HepG2 (cell line): ENCODE results near the gene SEMA3B. TPM values are rescaled to one million over a fixed set of nuclear protein-coding genes. Genes with fewer than 3 reads are reported as not detected.
A peak's percentile ranks its signal among the peaks of the same experiment; 100 is the strongest.

Experiments used
- ETS1 ChIP-seq: sonication (generic); formaldehyde crosslinking; IDR thresholded peaks from 2 replicates; pipeline ENCODE4 v1.4.0; 2020; ENCODE audit warnings: missing genetic modification reagents
- HHEX ChIP-seq: IDR thresholded peaks from 2 replicates; pipeline ENCODE4 v1.6.1; 2016; ENCODE audit warnings: control low read depth
- KLF6 ChIP-seq: IDR thresholded peaks from 2 replicates; pipeline ENCODE4 v1.8.0; 2016; ENCODE audit warnings: missing biosample characterization, missing genetic modification reagents
- KMT2B ChIP-seq: IDR thresholded peaks from 2 replicates; pipeline ENCODE4 v1.6.1; 2016; ENCODE audit warnings: missing genetic modification reagents, missing compliant biosample characterization
- NR2F1 ChIP-seq, 2 experiments: fragments of 450-650 bp in 1 of 2; formaldehyde crosslinking in 1 of 2; IDR thresholded peaks; 2 replicates each; pipeline versions ENCODE4 v1.5.0 to v1.6.1; 2016 to 2020; ENCODE audit warnings: mild to moderate bottlenecking in 1 of 2, missing compliant biosample characterization in 1 of 2, missing genetic modification reagents in 1 of 2, moderate library complexity in 1 of 2
- POGK ChIP-seq: sonication (generic); formaldehyde crosslinking; conservative IDR thresholded peaks from 2 replicates; pipeline ENCODE4 v1.8.0; 2022; ENCODE audit warnings: mild to moderate bottlenecking, moderate library complexity, missing genetic modification reagents
- RARG ChIP-seq: sonication (generic); formaldehyde crosslinking; IDR thresholded peaks from 2 replicates; pipeline ENCODE4 v1.4.0; 2020; ENCODE audit warnings: low read depth, mild to moderate bottlenecking, missing genetic modification reagents
- REXO4 ChIP-seq: sonication (generic); formaldehyde crosslinking; IDR thresholded peaks from 2 replicates; pipeline ENCODE4 v1.8.0; 2022; ENCODE audit warnings: missing genetic modification reagents, mild to moderate bottlenecking, borderline replicate concordance
- SMAD9 ChIP-seq: sonication (generic); formaldehyde crosslinking; IDR thresholded peaks from 2 replicates; pipeline ENCODE4 v1.5.1; 2020; ENCODE audit warnings: mild to moderate bottlenecking, missing genetic modification reagents
- ZBTB44 ChIP-seq: sonication (generic); formaldehyde crosslinking; IDR thresholded peaks from 2 replicates; pipeline ENCODE4 v1.4.0; 2020; ENCODE audit warnings: missing genetic modification reagents
- ZFP36 ChIP-seq: fragments of 150-350 bp; IDR thresholded peaks from 2 replicates; pipeline ENCODE4 v1.6.1; 2018; ENCODE audit warnings: borderline replicate concordance, low read length, low read depth; ENCODE audit not compliant: partially characterized antibody
- ZNF224 ChIP-seq: sonication (generic); formaldehyde crosslinking; IDR thresholded peaks from 2 replicates; pipeline ENCODE4 v1.5.0; 2020; ENCODE audit warnings: mild to moderate bottlenecking, missing genetic modification reagents
- ZNF251 ChIP-seq: sonication (generic); formaldehyde crosslinking; IDR thresholded peaks from 2 replicates; pipeline ENCODE4 v1.9.0; 2021; ENCODE audit warnings: mild to moderate bottlenecking, missing genetic modification reagents
- ZNF33A ChIP-seq: sonication (generic); formaldehyde crosslinking; IDR thresholded peaks from 2 replicates; pipeline ENCODE4 v1.5.1; 2020; ENCODE audit warnings: missing genetic modification reagents, mild to moderate bottlenecking, moderate library complexity, borderline replicate concordance
- ZNF557 ChIP-seq: sonication (generic); formaldehyde crosslinking; IDR thresholded peaks from 2 replicates; pipeline ENCODE4 v1.4.0; 2020; ENCODE audit warnings: missing genetic modification reagents
- ZNF572 ChIP-seq: sonication (generic); formaldehyde crosslinking; IDR thresholded peaks from 2 replicates; pipeline ENCODE4 v1.5.1; 2020; ENCODE audit warnings: mild to moderate bottlenecking, missing genetic modification reagents
- ZNF614 ChIP-seq: IDR thresholded peaks from 2 replicates; pipeline ENCODE4 v1.6.1; 2018; ENCODE audit warnings: missing biosample characterization, missing genetic modification reagents, inconsistent platforms, borderline replicate concordance
- ZNF891 ChIP-seq: sonication (generic); formaldehyde crosslinking; IDR thresholded peaks from 2 replicates; pipeline ENCODE4 v1.5.0; 2020; ENCODE audit warnings: mild to moderate bottlenecking, missing genetic modification reagents
- polyA plus RNA-seq, 8 experiments: library from polyadenylated mRNA; depleted of rRNA in 3 of 8; stranded (reverse) in 7 of 8; unstranded in 1 of 8; fragments of >200 nt; fragmentation: Illumina TruSeq in 4 of 8; extraction: Trizol in 4 of 8; gene quantifications; 2 replicates each; pipeline versions ENCODE4 v1.2.1 to v1.2.3, GENCODE V29; 2011 to 2016; ENCODE audit warnings: low read depth in 4 of 8, missing spikeins in 1 of 8, mixed read lengths in 1 of 8; ENCODE audit not compliant: insufficient read depth in 1 of 8
- total RNA-seq, 5 experiments: library from RNA; depleted of rRNA; stranded (reverse); fragments of >200 nt; fragmentation: Illumina TruSeq; extraction: Trizol; gene quantifications; 2 replicates each; pipeline ENCODE4 v1.2.3, GENCODE V29; 2016; ENCODE audit warnings: low read depth in 1 of 5
- TF ChIP-seq, protein P1 (sequence below): sonication (generic); formaldehyde crosslinking; IDR thresholded peaks from 2 replicates; pipeline ENCODE4 v1.4.0; 2020; ENCODE audit warnings: missing genetic modification reagents, borderline replicate concordance
- TF ChIP-seq, protein P2 (sequence below): sonication (generic); formaldehyde crosslinking; IDR thresholded peaks from 2 replicates; pipeline ENCODE4 v1.4.0; 2020; ENCODE audit warnings: missing genetic modification reagents

SEMA3B gene
- total and polyA plus RNA-seq, 2 of the 13 experiments (the other 11 are each of a cell fraction or from before 2014, with no cell fraction given): 93.2 to 158 TPM

GRCh38 chr3:50292159-50293078, 23.5 kb downstream of the SEMA3B start, which contains the start of gene IFRD2 (continued):
- TF ChIP-seq REXO4 (CRISPR knock-in tag) (no peak), NR2F1 (CRISPR knock-in tag; IDR thresholded peaks at IDR 0.05) (0 out of 4 replicates have a peak, but pooled peaks of 1 of the 2 experiments have one; percentile 16), RARG (CRISPR knock-in tag) (no peak), SMAD9 (no peak), ZNF557 (CRISPR knock-in tag) (no peak), ZBTB44 (0 out of 2 replicates have a peak, but pooled peaks have one; percentile 47), ZNF891 (peak; percentile 76), ZNF614 (CRISPR knock-in tag) (no peak; the same call in 1 of the 2 replicates), KMT2B (CRISPR knock-in tag) (no peak), ZNF572 (peak; percentile 96; the same call in 1 of the 2 replicates), ZFP36 (no peak), POGK (CRISPR knock-in tag) (0 out of 2 replicates have a peak, but pooled peaks have one; percentile 68), ZNF33A (CRISPR knock-in tag) (no peak), KLF6 (CRISPR knock-in tag) (0 out of 2 replicates have a peak, but pooled peaks have one; percentile 10), ETS1 (CRISPR knock-in tag) (no peak), ZNF224 (CRISPR knock-in tag) (peak; percentile 29; the same call in 1 of the 2 replicates), HHEX (CRISPR knock-in tag) (no peak), ZNF251 (CRISPR knock-in tag) (no peak)
- TF ChIP-seq, protein P1, sequence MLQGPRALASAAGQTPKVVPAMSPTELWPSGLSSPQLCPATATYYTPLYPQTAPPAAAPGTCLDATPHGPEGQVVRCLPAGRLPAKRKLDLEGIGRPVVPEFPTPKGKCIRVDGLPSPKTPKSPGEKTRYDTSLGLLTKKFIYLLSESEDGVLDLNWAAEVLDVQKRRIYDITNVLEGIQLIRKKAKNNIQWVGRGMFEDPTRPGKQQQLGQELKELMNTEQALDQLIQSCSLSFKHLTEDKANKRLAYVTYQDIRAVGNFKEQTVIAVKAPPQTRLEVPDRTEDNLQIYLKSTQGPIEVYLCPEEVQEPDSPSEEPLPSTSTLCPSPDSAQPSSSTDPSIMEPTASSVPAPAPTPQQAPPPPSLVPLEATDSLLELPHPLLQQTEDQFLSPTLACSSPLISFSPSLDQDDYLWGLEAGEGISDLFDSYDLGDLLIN: peak; percentile 94; the same call in 1 of the 2 replicates
- TF ChIP-seq, protein P2, sequence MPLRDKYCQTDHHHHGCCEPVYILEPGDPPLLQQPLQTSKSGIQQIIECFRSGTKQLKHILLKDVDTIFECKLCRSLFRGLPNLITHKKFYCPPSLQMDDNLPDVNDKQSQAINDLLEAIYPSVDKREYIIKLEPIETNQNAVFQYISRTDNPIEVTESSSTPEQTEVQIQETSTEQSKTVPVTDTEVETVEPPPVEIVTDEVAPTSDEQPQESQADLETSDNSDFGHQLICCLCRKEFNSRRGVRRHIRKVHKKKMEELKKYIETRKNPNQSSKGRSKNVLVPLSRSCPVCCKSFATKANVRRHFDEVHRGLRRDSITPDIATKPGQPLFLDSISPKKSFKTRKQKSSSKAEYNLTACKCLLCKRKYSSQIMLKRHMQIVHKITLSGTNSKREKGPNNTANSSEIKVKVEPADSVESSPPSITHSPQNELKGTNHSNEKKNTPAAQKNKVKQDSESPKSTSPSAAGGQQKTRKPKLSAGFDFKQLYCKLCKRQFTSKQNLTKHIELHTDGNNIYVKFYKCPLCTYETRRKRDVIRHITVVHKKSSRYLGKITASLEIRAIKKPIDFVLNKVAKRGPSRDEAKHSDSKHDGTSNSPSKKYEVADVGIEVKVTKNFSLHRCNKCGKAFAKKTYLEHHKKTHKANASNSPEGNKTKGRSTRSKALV (CRISPR knock-in tag): no peak; the same call in 1 of the 2 replicates
